Astrocyte of the spinal cord (primary cell): ENCODE measurements around the gene PLVAP.

Experiments
- DNase-seq: peaks from one replicate; pipeline ENCODE4 v3.0.0; 2011; ENCODE audit warnings: low read depth, low spot score
- H3K4me3 ChIP-seq: 2 replicates; pipeline ENCODE4 v1.5.1; 2011; ENCODE audit warnings: low read depth, mild to moderate bottlenecking, low read length, moderate library complexity
- in situ Hi-C: cut with HindIII; loops from 2 replicates; pipeline ENCODE4 v1.10.0; 2017; ENCODE audit warnings: low sequenced_read_pairs
- TF ChIP-seq, protein P1 (sequence below): IDR thresholded peaks from 2 replicates; pipeline ENCODE4 v1.5.1; 2012; ENCODE audit warnings: low read depth, mild to moderate bottlenecking, low read length, inconsistent platforms

PLVAP gene

GRCh38 chr19:17419154-17419620 is 42.0 kb upstream of the PLVAP start:
- in situ Hi-C loops, result no loop called here
- TF ChIP-seq, protein P1, sequence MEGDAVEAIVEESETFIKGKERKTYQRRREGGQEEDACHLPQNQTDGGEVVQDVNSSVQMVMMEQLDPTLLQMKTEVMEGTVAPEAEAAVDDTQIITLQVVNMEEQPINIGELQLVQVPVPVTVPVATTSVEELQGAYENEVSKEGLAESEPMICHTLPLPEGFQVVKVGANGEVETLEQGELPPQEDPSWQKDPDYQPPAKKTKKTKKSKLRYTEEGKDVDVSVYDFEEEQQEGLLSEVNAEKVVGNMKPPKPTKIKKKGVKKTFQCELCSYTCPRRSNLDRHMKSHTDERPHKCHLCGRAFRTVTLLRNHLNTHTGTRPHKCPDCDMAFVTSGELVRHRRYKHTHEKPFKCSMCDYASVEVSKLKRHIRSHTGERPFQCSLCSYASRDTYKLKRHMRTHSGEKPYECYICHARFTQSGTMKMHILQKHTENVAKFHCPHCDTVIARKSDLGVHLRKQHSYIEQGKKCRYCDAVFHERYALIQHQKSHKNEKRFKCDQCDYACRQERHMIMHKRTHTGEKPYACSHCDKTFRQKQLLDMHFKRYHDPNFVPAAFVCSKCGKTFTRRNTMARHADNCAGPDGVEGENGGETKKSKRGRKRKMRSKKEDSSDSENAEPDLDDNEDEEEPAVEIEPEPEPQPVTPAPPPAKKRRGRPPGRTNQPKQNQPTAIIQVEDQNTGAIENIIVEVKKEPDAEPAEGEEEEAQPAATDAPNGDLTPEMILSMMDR, result no peak
- peak overlapping the region; percentile 44 for H3K4me3 ChIP-seq
- DNase-seq, result no peak

- TF ChIP-seq, protein P1, result no peak
- H3K4me3 ChIP-seq, result no peak overlapping the region
- DNase-seq, result no peak
- in situ Hi-C loops, result no loop called here
These were observed 41.6 kb upstream of the PLVAP start for GRCh38 chr19:17418710-17419109.

GRCh38 chr19:17415121-17415520 is 38.0 kb upstream of the PLVAP start:
- in situ Hi-C loops, result no loop called here
- no peak overlapping the region for H3K4me3 ChIP-seq
- TF ChIP-seq, protein P1, result no peak
- DNase-seq, result no peak

GRCh38 chr19:17414097-17414496 is 37.0 kb upstream of the PLVAP start:
- TF ChIP-seq, protein P1, result no peak
- DNase-seq, result no peak
- in situ Hi-C loops, result no loop called here
- H3K4me3 ChIP-seq, result no peak overlapping the region

GRCh38 chr19:17411801-17412200 is 34.7 kb upstream of the PLVAP start:
- no peak for DNase-seq
- no peak overlapping the region for H3K4me3 ChIP-seq
- in situ Hi-C loops, result no loop called here
- TF ChIP-seq, protein P1, result no peak

DNA sequence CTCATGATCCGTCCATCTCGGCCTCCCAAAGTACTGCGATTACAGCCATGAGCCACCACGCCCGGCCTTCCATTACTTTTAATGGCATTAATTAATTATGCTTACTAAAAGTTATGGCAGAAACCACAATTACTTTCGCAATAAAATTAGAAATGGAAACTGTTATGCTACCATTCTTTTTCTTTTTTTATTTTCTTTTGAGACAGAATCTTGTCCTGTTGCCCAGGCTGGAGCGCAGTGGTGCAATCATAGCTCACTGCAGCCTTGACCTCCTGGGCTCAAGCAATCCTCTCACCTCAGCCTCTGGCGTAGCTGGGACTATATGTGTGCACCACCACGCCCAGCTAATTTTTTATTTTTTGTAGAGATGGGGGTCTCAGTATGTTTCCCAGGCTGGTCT is 32.8 kb upstream of the PLVAP start:
- H3K4me3 ChIP-seq, result no peak overlapping the region
- no peak for DNase-seq
- TF ChIP-seq, protein P1, result no peak
- in situ Hi-C loops, result no loop called here

DNA sequence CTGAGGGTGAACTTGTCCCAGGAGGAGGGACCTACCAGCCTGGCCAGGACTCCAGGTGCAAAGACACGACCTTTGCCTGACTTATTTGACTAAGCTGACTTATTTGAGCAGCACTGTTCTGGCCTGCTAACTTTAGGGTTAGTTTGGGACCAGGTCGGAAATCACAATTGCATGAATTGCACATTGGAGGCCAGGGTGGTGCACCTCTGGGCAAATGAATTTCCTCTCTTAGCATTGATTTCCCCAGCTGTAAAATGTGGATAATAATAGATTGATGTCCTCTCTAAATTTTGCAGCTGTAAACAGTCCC is 29.7 kb upstream of the PLVAP start:
- in situ Hi-C loops, result no loop called here
- no peak overlapping the region for H3K4me3 ChIP-seq
- no peak for DNase-seq
- TF ChIP-seq, protein P1, result no peak
